Measurements from ENCODE around the gene TP53BP2.
"Not testable (repeated sequence)": the region's sequence is repeated elsewhere in the genome, so short reads cannot be mapped to it uniquely, and the experiment has no call there.

TP53BP2 gene

GRCh38 chr1:223845810-223846682 is at the start of gene TP53BP2:
Gene TP53BP2 (minus strand): TSS chr1:223845947. CDS start chr1:223845680, 267 bp downstream.
- peak; percentile 95 for DNase-seq (ENCODE audit: extremely low spot score)
- CTCF ChIA-PET = interaction anchor here (0.6 to 2.4 kb wide), 8 partner anchors 9 to 471 kb away, joined by 3 to 9 read pairs (median 3); no protein-coding TSS in a partner anchor
- TF ChIP-seq ARNT (IDR thresholded peaks at IDR 0.05) (peak; percentile 85; the same call in 1 of the 2 replicates), FOXA1 (IDR thresholded peaks at IDR 0.05) (no peak), SP1 (IDR thresholded peaks at IDR 0.05) (no peak), ELF4 (IDR thresholded peaks at IDR 0.05) (peak; percentile 42; the same call in 1 of the 2 replicates), SUZ12 (IDR thresholded peaks at IDR 0.05) (no peak), PKNOX1 (IDR thresholded peaks at IDR 0.05) (no peak), L3MBTL2 (conservative IDR thresholded peaks at IDR 0.05) (peak; percentile 77), BHLHE40 (IDR thresholded peaks at IDR 0.05; ENCODE audit: borderline replicate concordance) (no peak), HDGF (IDR thresholded peaks at IDR 0.05; ENCODE audit: borderline replicate concordance) (no peak), FOXM1 (IDR thresholded peaks at IDR 0.05; ENCODE audit: borderline replicate concordance) (peak; percentile 68), NFRKB (IDR thresholded peaks at IDR 0.05) (peak; percentile 45), ZNF384 (IDR thresholded peaks at IDR 0.05) (no peak), CTBP1 (IDR thresholded peaks at IDR 0.05; ENCODE audit: borderline replicate concordance) (peak; percentile 79)
- POLR2A ChIA-PET = interaction anchor here (0.6 to 2.7 kb wide), 20 partner anchors 9 to 147 kb away, joined by 3 to 21 read pairs (median 5); no protein-coding TSS in a partner anchor

DNA sequence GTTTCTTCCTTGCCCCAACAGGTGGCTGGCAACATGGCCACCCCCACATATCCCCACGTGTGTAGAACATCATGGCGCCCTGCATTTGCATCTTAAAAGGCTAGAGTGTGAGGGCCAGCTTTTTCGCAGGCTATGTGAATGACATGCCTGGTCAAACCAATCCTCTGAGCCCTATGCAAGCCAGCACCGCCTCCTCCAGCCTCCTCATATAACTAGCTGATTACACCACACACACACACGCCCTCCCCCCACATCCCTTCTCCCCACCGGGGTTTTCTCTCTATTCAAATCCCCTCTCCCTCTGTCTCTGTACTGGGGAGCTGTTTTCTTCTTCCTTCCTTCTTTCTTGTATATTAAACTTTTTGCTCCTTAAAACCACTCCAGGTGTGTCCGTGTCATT is 44.7 kb upstream of the TP53BP2 start:
- CTCF ChIA-PET; POLR2A ChIA-PET; DNase-seq (ENCODE audit: extremely low spot score): not testable (repeated sequence)

GRCh38 chr1:223889319-223889718 is 43.6 kb upstream of the TP53BP2 start:
- DNase-seq (ENCODE audit: extremely low spot score); POLR2A ChIA-PET; CTCF ChIA-PET: not testable (repeated sequence)

GRCh38 chr1:223887747-223888418 is 42.1 kb upstream of the TP53BP2 start:
- POLR2A ChIA-PET = interaction anchor here (1.3 kb wide), 1 partner anchor 42 kb away, joined by 4 read pairs; the partner anchor contains the start of gene TP53BP2
- TF ChIP-seq FOXM1 (IDR thresholded peaks at IDR 0.05; ENCODE audit: borderline replicate concordance) (no peak), PKNOX1 (IDR thresholded peaks at IDR 0.05) (peak; percentile 85)
- CTCF ChIA-PET = no interaction called here
- no peak for DNase-seq (ENCODE audit: extremely low spot score)

DNA sequence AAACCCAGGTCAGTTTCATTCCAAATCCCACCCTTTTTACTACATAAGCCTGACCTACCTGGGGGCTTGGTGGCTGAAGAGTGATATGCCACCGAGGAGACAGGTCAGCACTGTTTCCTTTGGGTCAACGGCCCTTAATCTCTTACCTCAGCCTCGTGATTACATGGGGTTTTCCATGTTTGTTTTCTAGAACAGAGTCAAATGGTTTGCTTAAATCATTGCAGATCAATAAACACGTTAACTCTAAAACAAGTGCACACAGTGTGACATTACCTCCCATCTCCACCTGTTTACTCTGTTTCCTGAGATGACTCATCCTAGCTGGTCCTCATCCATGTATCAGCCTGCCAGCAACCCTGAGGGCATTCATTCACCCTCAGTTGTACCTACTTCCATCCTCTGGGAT is 40.8 kb upstream of the TP53BP2 start:
- ChIA-PET POLR2A (no interaction called here), CTCF (no interaction called here)
- no peak for DNase-seq (ENCODE audit: extremely low spot score)
- TF ChIP-seq HDGF (IDR thresholded peaks at IDR 0.05; ENCODE audit: borderline replicate concordance) = no peak
- no peak for TF ChIP-seq FOXK2 (IDR thresholded peaks at IDR 0.05)
- no peak for TF ChIP-seq L3MBTL2 (conservative IDR thresholded peaks at IDR 0.05)
- TF ChIP-seq FOXA1 (IDR thresholded peaks at IDR 0.05) = no peak
- no peak for TF ChIP-seq ARNT (IDR thresholded peaks at IDR 0.05)
- no peak for TF ChIP-seq BHLHE40 (IDR thresholded peaks at IDR 0.05; ENCODE audit: borderline replicate concordance)
- TF ChIP-seq SP1 (IDR thresholded peaks at IDR 0.05) = no peak
- TF ChIP-seq CTBP1 (IDR thresholded peaks at IDR 0.05; ENCODE audit: borderline replicate concordance) = no peak
- TF ChIP-seq PKNOX1 (IDR thresholded peaks at IDR 0.05) = no peak

- ChIA-PET POLR2A (no interaction called here), CTCF (no interaction called here)
- DNase-seq (ENCODE audit: extremely low spot score) = no peak
- no peak for TF ChIP-seq HDGF (IDR thresholded peaks at IDR 0.05; ENCODE audit: borderline replicate concordance)
- no peak for TF ChIP-seq SUZ12 (IDR thresholded peaks at IDR 0.05)
- TF ChIP-seq FOXM1 (IDR thresholded peaks at IDR 0.05; ENCODE audit: borderline replicate concordance) = no peak
- TF ChIP-seq LEF1 (IDR thresholded peaks at IDR 0.05; ENCODE audit: borderline replicate concordance) = no peak
Measured at GRCh38 chr1:223885614-223886013, 39.9 kb upstream of the TP53BP2 start.

DNA sequence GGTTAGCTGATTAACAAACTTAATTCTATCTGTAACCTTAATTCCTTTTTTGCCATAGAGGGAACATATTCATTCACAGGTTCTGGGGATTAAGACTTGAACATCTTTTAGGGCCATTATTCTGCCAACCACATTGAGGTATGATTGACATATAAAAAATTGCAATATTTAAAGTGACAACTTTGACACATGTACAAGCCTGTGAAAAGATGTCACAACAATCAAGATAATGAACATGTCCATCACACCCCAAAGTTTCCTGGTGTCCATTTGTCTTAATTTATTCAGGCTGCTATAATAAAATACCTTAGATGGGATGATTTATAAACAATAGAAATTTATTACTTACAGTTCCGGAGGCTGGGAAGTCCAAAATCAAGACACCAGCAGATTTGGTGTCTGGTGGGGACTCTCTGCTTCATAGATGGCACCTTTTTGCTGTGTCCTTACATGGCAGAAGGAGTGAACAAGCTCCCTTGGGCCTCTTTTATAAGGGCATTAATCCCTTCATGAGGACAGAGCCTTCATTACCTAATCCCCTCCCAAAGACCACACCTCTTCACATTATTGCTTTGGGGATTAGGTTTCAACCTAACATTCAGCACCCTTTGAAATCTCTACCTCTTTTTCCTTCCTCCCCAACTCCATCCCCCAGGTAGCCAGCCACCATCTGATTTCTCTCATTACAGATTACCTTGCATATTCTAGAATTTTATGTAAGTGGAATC is 33.0 kb upstream of the TP53BP2 start:
- CTCF ChIA-PET = no interaction called here
- no peak for TF ChIP-seq TARDBP (IDR thresholded peaks at IDR 0.05)
- peak; percentile 45 for TF ChIP-seq PKNOX1 (IDR thresholded peaks at IDR 0.05)
- DNase-seq (ENCODE audit: extremely low spot score) = no peak
- POLR2A ChIA-PET = no interaction called here

All from HEK293T (cell line).